ENCODE results near the gene ZBTB17. TPM values are rescaled to one million over a fixed set of nuclear protein-coding genes. Genes with fewer than 3 reads are reported as not detected.
"Not testable (repeated sequence)": the region's sequence is repeated elsewhere in the genome, so short reads cannot be mapped to it uniquely, and the experiment has no call there.

Gene ZBTB17
- total RNA-seq, 1 donor from 2014 or later = 49.2 TPM

GRCh38 chr1:15896841-15897610 is 78.9 kb downstream of the ZBTB17 start:
- DNase-seq (ENCODE audit: low read depth in 2 of 2) = not testable (repeated sequence)

GRCh38 chr1:15895233-15895632 is 80.7 kb downstream of the ZBTB17 start:
- no peak for DNase-seq (ENCODE audit: low read depth in 2 of 2)

- DNase-seq (ENCODE audit: low read depth in 2 of 2) = peak; percentile 26 to 41
Observed at GRCh38 chr1:15892857-15893599, 82.9 kb downstream of the ZBTB17 start.

Other genes with a start within 250 kb of the ZBTB17 start
- 0.22 and 0.60 TPM in 2 replicates for gene SLC25A34, start 239.8 kb downstream of the ZBTB17 start, total RNA-seq
- not detected in 2 replicates for gene TMEM82, start 233.6 kb downstream of the ZBTB17 start, total RNA-seq
- 110 and 128 TPM in 2 replicates for gene FBLIM1, start 217.3 kb downstream of the ZBTB17 start, total RNA-seq
- gene UQCRHL, start 168.5 kb downstream of the ZBTB17 start, total RNA-seq = 3.3 and 6.3 TPM in 2 replicates
- gene SPEN, start 128.4 kb downstream of the ZBTB17 start, total RNA-seq = 9.8 and 11.3 TPM in 2 replicates
- 0.44 and 0.99 TPM in 2 replicates for gene SRARP, start 28.1 kb upstream of the ZBTB17 start, total RNA-seq
- gene HSPB7, start 41.9 kb upstream of the ZBTB17 start, total RNA-seq = not detected in 2 replicates
- gene CLCNKA, start 45.9 kb upstream of the ZBTB17 start, total RNA-seq = not detected in 2 replicates
- gene CLCNKB, start 67.7 kb upstream of the ZBTB17 start, total RNA-seq = under 0.01 TPM in 1 of 2 replicates, not detected in the other
- 0.22 TPM in 1 of 2 replicates, not detected in the other for gene FAM131C, start 97.5 kb upstream of the ZBTB17 start, total RNA-seq
- gene EPHA2, start 180.0 kb upstream of the ZBTB17 start, total RNA-seq = 68.6 and 122 TPM in 2 replicates
- 3.3 and 4.6 TPM in 2 replicates for gene ARHGEF19, start 236.6 kb upstream of the ZBTB17 start, total RNA-seq